ENCODE data around the gene ASCC1.
A peak's percentile ranks its signal among the peaks of the same experiment; 100 is the strongest.

ASCC1 gene

GRCh38 chr10:72062832-72063702 lies 153.0 kb downstream of the ASCC1 start:
- no peak for DNase-seq

- peak; percentile 19 for DNase-seq
These were observed 153.7 kb downstream of the ASCC1 start for GRCh38 chr10:72062382-72062781.

DNA sequence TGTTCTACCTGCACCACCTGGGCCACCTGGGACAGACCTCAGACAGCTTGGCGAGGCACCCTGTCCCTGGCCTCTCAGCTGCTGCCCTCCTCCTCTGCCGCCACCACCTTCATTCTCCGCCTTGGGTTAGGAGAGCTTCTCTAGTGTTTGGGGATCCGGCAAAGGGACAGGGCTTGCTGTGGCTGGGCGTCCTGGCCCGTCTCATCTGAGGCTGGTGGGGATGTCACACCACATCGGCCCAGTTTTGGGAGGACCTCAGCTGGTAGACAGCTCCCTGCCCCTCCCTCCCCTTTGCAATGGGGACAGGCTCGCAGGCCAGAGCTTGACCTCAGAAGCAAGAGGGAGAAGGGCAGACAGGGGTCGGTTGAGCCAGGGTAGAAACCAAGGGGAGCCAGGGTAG lies 154.1 kb downstream of the ASCC1 start:
- DNase-seq: no peak

DNA sequence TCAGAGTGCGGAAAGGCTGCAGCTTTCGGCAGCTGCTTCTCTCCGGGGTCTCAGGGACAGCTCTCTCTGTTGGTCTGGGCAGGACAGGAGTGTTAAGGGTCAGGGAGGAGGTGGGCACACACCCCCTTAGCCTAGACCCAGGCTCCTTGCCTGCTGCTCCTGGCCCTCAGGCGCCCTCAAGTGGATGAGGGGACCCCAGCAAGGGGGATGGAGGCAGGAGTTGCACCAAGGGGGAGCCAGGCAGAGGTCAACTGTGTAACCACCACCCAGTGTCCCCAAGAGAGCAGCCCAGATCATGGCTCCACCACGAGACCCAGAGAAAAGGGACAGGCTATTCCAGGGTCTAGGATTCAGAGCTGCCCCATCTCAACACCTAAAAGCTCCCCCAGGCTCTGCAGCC lies 154.6 kb downstream of the ASCC1 start:
- DNase-seq: no peak

DNA sequence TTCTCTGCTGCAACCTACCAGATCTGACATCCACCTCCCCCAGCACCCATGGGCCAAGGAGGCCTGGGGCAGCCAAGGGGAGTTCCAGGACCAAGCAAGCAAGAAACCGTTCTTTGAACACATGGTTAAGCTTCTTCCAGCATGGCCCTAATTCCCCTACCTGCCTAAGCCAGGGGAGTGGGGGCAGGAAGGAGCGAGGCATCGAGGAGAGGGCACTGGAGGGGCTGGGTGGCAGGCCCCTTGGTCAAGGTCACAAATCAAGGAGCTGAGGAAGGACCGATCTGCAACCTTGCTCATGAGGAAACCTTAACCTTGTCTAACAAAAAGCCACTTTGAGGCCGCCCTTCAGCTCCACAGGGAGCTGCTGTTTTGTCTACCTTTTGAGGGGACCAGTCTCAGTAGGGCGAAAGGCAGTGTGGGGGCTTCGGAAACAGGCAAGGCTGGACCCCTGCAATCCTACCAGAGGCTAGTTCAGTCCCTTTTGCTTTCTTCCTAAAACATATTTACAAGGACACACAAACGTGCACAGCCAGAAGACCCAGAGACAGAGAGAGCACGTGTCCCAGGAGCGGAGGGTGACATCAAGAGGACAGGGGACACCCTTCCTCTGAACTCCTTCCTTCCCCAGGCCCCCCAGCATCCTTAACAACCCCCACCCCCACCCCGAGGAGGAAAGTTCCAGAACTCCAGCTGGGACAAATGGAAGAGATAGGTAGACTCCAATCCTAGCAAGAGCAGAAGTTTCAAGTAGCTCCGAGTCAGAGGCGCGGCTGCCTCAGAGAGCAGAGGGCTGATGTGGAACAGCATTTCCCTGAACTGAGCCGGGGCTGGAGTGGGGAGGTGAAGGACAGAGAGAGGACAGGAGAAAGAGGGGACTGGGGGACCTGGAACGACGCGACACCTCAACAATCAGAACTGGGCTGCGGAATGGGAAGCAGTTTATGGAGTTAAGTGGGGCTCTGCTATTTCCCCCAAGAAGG lies 155.9 kb downstream of the ASCC1 start:
- DNase-seq: no peak

DNA sequence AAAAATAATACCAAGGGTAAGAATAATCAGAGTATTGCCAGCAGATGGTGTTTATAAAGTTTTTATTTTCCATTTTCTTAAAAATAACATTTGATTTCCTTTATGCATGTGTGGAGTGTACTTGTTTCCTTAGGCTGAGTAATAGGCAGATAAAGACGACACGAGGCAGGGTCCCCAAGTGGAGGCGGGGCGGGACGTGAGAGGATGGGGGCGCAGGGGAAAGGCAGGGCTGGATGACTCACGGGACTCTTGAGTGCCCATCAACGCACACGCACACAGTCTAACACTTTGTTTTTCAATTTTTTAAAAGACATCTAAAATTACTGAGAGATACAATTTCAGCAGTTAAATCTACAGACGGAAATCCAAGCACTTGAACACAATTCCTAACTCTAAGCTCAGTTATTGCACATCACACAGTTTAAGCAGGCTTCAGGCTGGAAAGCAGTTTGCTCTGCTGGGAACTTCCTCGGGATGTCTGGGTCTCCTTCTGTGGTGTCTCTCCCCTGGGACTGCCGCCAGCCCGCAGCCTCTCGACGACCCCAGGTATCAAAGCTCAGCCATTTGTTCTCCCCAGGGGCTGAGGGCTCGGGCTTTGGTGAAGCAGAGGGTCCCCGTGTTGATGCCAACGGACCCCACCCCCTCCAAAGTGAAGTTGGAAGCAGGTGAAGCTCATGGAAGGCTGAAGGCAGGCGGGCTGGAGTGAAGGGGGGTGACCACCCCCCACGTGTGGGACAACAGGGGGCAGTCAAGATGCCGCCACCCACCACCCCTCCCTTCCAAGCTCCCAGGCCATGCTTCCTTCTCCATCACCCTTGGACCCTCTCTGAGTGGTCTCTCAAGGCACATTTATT lies 156.9 kb downstream of the ASCC1 start:
- no peak for DNase-seq

- no peak for DNase-seq
These were observed 157.7 kb downstream of the ASCC1 start for GRCh38 chr10:72058347-72058898.

DNA sequence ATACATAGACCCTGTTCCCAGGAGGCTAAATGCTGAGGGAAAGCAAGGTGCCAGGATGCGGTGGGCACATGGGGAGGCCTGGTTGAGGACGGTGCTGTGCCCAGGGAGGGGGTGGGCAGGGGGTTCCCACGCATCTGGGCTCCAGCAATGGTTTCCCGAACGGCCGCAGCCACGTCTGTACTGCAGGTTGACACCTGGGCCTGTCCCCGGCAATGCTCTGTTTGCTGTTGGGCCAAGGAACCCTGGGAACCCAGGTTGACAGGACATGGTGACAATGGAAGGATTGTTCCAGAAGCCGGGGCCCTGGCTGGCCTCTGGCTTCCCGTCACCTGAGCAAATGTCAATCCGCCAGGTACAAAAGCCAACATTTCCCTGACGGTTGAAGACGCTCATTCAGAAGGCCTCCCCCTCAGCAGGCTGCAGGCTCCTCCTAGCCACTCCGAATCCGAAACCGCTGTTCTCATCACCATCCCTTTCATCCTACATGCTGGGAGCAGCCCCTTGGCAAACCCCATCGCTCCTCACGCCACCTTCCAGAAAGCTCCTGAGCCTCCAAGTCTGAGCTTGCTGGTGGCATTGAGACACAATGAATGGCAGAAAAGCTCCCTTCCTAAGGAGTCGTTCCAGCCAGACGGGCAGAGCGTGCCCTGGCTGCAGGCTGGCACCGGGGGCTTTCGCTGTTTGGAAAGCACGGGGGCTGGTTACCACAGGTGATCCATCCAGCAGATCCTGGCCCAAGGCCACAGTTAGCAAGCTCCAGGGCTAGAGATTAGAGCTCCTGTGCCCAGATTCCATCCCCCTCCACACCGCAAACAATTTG lies 158.9 kb downstream of the ASCC1 start:
- no peak for DNase-seq

- no peak for DNase-seq
These were observed 160.0 kb downstream of the ASCC1 start for GRCh38 chr10:72056113-72056512.

- DNase-seq: no peak
These were observed 162.4 kb downstream of the ASCC1 start for GRCh38 chr10:72053690-72054089.

DNA sequence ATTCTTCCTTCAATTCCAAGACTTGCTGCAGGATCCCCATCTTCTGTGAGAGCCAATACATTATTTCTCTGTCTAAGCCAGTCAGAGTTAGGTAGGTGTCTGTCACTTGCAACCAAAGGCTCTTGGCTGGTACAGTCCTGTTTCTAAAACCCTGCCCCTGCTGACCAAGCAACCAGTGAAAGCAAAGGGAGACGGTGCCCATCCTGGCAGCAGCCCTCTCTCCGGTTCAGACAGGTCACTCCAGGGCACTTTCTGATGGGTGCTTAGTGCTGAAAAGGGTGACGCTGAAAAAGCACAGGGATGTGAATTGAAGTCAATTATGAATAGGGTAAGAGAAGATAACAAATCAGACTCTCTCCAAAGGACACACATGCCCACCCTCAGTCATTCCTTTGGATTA lies 165.2 kb downstream of the ASCC1 start:
- no peak for DNase-seq

GRCh38 chr10:72049969-72050781 lies 165.9 kb downstream of the ASCC1 start:
- DNase-seq: no peak

DNA sequence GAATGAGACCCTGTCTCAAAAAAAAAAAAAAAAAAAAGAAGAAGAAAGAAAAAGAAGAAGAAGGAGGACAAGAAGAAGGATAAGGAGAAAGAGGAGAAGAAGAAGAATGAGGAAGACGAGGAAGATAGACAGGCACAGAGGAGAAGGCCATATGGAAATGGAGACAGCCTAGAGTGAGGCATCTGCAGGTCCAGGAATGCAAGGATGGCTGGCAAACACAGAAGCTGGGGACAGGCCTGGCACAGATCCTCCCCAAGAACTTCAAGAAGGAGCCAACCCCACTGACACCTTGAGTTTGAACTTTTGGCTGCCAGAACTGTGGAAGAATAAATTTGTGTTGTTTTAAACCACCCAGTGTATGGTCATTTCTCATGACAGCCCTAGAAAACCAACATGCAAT lies 166.6 kb downstream of the ASCC1 start:
- no peak for DNase-seq

DNA sequence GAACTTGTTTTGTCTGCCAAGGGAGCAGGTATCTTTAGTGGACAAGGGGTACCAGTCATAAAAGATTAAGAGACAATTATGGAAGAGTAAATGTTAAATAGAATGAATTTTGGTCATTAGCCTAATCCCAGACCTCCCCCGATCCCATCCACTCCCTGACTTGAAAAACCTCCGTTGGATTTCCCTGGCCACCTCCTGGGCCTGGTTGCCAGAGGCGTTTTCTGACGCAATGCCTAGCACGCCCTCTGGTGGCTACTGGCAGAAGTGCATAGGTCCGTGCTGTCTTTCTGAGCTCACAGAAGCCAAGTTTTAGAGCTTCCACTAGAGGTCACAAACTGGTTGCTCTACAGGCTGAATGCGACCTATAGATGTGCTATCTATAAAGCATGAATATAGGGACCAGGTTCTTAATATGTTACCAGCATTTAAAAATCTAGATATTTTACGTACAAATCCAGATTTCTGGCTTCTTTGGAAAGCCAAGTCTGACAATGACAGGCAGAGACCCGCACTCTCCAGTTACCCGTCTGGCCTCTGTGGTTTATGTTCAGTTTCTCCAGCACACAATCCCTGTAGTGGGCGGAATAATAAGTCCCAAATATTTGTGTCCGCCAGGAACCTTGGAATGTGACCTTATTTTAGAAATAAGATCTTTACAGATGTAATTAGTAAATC lies 167.5 kb downstream of the ASCC1 start:
- peak; percentile 90 for DNase-seq

Measured in EL (cell line).